Progenitor cell of endocrine pancreas (in vitro differentiated cells): ENCODE results near the gene ANXA7. TPM values are rescaled to one million over a fixed set of nuclear protein-coding genes. Genes with fewer than 3 reads are reported as not detected.
"Not testable (repeated sequence)": the region's sequence is repeated elsewhere in the genome, so short reads cannot be mapped to it uniquely, and the experiment has no call there.

Experiments
- DNase-seq: peaks from one replicate; pipeline ENCODE4 v3.0.0; 2021; ENCODE audit warnings: low spot score; ENCODE audit not compliant: unreplicated experiment
- H3K27ac Mint-ChIP-seq: 2 replicates; pipeline ENCODE4 v1.8.0; 2021; ENCODE audit warnings: mild to moderate bottlenecking, moderate library complexity, mixed read lengths
- H3K27me3 Mint-ChIP-seq: 2 replicates; pipeline ENCODE4 v1.8.0; 2021; ENCODE audit warnings: mixed read lengths
- H3K36me3 Mint-ChIP-seq: 2 replicates; pipeline ENCODE4 v1.8.0; 2022; ENCODE audit warnings: mixed read lengths; ENCODE audit not compliant: insufficient read depth
- H3K4me1 Mint-ChIP-seq: 2 replicates; pipeline ENCODE4 v1.8.0; 2021; ENCODE audit warnings: low read depth, mixed read lengths
- H3K4me3 Mint-ChIP-seq: 2 replicates; pipeline ENCODE4 v1.8.0; 2021; ENCODE audit warnings: low read depth, mild to moderate bottlenecking, moderate library complexity, mixed read lengths
- H3K9me3 Mint-ChIP-seq: 2 replicates; pipeline ENCODE4 v1.8.0; 2021; ENCODE audit warnings: low read depth, mixed read lengths
- total RNA-seq: library from RNA; stranded (reverse); gene quantifications from 2 replicates; pipeline ENCODE4 v1.2.1, GENCODE V29; 2021
- TF ChIP-seq, protein P1 (sequence below): fragments of 200-600 bp; sonication (generic); IDR thresholded peaks from one replicate; pipeline ENCODE4 v1.5.0; 2021; ENCODE audit warnings: antibody characterized with exemption, mild to moderate bottlenecking; ENCODE audit not compliant: unreplicated experiment

The ANXA7 gene
- total RNA-seq, 1 donor from 2014 or later = 58.9 TPM

DNA sequence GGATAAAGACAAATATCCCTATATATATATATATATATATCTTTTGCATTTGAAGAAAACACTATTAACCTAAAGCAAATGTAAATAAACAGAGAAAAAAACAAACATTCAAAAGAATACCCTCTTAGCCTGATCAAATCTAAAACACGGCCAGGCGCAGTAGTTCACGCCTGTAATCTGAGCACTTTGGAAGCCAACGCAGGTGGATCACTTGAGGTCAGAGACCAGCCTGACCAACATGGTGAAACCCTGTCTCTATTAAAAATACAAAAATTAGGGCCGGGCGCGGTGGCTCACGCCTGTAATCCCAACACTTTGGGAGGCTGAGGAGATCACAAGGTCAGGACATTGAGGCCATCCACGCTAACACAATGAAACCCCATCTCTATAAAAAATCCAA, 9.2 kb downstream of the ANXA7 start:
- TF ChIP-seq, protein P1, sequence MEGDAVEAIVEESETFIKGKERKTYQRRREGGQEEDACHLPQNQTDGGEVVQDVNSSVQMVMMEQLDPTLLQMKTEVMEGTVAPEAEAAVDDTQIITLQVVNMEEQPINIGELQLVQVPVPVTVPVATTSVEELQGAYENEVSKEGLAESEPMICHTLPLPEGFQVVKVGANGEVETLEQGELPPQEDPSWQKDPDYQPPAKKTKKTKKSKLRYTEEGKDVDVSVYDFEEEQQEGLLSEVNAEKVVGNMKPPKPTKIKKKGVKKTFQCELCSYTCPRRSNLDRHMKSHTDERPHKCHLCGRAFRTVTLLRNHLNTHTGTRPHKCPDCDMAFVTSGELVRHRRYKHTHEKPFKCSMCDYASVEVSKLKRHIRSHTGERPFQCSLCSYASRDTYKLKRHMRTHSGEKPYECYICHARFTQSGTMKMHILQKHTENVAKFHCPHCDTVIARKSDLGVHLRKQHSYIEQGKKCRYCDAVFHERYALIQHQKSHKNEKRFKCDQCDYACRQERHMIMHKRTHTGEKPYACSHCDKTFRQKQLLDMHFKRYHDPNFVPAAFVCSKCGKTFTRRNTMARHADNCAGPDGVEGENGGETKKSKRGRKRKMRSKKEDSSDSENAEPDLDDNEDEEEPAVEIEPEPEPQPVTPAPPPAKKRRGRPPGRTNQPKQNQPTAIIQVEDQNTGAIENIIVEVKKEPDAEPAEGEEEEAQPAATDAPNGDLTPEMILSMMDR = no peak
- peaks cover 13% of the 10 kb centered on the region for H3K4me1 Mint-ChIP-seq
- H3K36me3 Mint-ChIP-seq = peaks cover 4% of the 10 kb centered on the region
- H3K27ac Mint-ChIP-seq = no peak overlapping the region
- no peak overlapping the region for H3K4me3 Mint-ChIP-seq
- H3K9me3 Mint-ChIP-seq = no peaks in the 10 kb centered on the region
- H3K27me3 Mint-ChIP-seq = no peaks in the 10 kb centered on the region
- DNase-seq = no peak

DNA sequence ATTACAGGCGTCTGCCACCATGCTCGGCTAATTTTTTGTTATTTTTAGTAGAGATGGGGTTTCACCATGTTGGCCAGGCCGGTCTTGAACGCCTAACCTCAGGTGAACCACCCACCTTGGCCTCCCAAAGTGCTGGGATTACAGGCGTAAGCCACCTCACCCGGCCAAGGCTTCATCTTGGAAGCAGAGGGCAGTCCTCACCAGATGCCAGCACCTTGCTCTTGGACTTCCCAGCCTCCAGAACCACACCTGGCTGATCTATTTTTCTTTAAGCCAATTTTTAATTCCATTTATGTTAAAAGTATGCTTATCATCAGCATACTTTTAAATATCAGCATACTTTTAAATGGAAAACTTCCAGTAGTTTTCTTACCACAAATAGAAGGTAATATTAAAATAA, 12.2 kb downstream of the ANXA7 start:
- TF ChIP-seq, protein P1 = no peak
- no peaks in the 10 kb centered on the region for H3K4me1 Mint-ChIP-seq
- no peak overlapping the region for H3K27ac Mint-ChIP-seq
- DNase-seq = no peak
- H3K4me3 Mint-ChIP-seq = no peak overlapping the region
- peaks cover 7% of the 10 kb centered on the region for H3K36me3 Mint-ChIP-seq
- no peaks in the 10 kb centered on the region for H3K9me3 Mint-ChIP-seq
- no peaks in the 10 kb centered on the region for H3K27me3 Mint-ChIP-seq

DNA sequence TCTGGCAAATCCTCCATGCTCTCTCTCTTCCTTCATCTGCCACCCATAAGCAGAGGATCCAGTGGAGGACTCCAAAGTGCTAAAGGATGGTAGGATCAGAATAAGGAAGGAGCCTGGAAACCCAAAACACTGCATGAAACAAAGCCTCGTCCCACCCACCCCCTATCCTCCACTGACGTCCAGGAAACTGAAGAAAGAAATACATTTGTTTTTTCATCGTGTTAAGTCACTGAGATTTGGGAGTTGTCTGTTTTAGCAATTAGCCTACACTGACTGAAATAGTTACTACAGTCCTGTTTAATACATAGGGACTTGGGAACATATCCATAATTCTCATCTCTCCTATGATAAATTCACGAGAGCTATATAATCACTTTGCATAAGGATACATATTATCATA, 14.8 kb downstream of the ANXA7 start:
- Mint-ChIP-seq H3K36me3 (peaks cover 19% of the 10 kb centered on the region), H3K27ac (no peak overlapping the region), H3K27me3 (no peaks in the 10 kb centered on the region), H3K4me1 (no peaks in the 10 kb centered on the region), H3K4me3 (no peak overlapping the region), H3K9me3 (no peaks in the 10 kb centered on the region)
- DNase-seq = no peak
- TF ChIP-seq, protein P1 = no peak

DNA sequence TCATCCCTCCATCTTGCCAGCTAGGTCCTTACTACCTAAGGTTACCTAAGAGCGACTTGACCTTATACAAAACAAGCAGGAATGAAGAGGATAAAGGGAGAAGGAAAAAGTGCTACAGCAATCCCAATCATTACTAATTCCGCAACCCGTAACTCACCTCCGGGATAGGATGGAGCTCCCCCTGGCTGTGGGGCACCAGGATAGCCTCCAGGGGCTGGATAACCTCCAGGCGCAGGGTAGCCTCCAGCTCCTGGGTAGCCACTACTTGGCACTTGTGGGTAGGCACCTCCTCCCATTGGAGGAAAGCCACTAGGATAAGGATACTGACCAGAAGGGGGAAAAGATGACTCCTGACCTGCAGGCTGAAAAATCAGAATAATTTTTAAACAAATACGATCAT, 15.8 kb downstream of the ANXA7 start:
- TF ChIP-seq, protein P1 = peak; percentile 12
- H3K36me3 Mint-ChIP-seq = peaks cover 23% of the 10 kb centered on the region
- no peak overlapping the region for H3K27ac Mint-ChIP-seq
- H3K9me3 Mint-ChIP-seq = no peaks in the 10 kb centered on the region
- no peaks in the 10 kb centered on the region for H3K4me1 Mint-ChIP-seq
- DNase-seq = no peak
- H3K4me3 Mint-ChIP-seq = no peak overlapping the region
- H3K27me3 Mint-ChIP-seq = no peaks in the 10 kb centered on the region

DNA sequence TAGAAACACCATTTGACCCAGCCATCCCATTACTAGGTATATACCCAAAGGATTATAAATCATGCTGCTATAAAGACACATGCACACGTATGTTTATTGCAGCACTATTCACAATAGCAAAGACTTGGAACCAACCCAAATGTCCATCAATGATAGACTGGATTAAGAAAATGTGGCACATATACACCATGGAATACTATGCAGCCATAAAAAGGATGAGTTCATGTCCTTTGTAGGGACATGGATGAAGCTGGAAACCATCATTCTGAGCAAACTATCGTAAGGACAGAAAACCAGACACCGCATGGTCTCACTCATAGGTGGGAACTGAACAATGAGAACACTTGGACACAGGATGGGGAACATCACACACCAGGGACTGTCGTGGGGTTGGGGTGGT, 19.5 kb downstream of the ANXA7 start:
- H3K4me3 Mint-ChIP-seq, H3K27me3 Mint-ChIP-seq, H3K9me3 Mint-ChIP-seq, H3K4me1 Mint-ChIP-seq, H3K27ac Mint-ChIP-seq, DNase-seq: not testable (repeated sequence)
- peaks cover 37% of the 10 kb centered on the region for H3K36me3 Mint-ChIP-seq

DNA sequence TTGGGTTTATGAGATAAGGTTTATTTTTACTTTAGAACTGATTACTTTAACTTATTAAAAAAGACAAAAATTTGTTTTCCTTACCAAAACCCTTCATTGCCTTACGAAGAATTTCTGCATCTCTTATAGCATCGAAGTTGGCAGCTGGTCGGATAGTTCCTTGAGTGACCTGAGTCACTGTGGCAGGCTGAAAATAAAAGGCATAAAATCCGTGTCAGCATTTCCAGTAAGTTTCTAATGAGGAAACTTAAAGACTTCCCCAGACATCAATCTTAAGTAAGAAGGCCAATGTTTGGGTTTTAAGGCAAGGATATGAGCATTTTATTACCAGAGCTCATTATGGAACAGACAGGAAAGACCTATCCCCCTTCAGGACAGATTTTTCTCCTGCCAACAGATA, 25.6 kb downstream of the ANXA7 start:
- peaks cover 34% of the 10 kb centered on the region for H3K36me3 Mint-ChIP-seq

More for the DNA sequence above, 25.6 kb downstream of the ANXA7 start:
- H3K4me1 Mint-ChIP-seq = no peaks in the 10 kb centered on the region
- TF ChIP-seq, protein P1 = no peak
- no peak for DNase-seq
- H3K27me3 Mint-ChIP-seq = no peaks in the 10 kb centered on the region
- H3K9me3 Mint-ChIP-seq = no peaks in the 10 kb centered on the region
- H3K4me3 Mint-ChIP-seq = no peak overlapping the region
- H3K27ac Mint-ChIP-seq = no peak overlapping the region
